ENCODE results near the gene USP6NL.

The USP6NL gene

DNA sequence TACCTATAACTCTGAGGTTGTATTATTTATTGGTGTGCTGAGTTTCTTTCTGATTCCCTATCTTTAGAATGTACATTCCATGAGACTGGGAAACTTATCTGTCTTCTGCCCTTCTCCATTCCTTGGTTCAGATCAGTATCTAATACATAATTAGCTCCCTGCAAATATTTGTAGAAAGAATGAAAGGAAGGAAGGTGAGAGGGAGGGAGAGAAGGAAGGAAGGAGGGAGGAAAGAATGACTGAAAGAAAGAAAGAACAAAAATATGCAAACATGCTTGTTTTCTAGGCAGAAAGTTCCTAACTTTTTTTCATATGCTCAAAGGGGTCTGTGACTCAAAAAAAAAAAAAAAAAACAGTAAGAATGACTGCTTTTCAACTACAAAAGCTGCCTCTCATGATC, 3.9 kb upstream of the USP6NL start:
- DNase-seq = no peak

DNA sequence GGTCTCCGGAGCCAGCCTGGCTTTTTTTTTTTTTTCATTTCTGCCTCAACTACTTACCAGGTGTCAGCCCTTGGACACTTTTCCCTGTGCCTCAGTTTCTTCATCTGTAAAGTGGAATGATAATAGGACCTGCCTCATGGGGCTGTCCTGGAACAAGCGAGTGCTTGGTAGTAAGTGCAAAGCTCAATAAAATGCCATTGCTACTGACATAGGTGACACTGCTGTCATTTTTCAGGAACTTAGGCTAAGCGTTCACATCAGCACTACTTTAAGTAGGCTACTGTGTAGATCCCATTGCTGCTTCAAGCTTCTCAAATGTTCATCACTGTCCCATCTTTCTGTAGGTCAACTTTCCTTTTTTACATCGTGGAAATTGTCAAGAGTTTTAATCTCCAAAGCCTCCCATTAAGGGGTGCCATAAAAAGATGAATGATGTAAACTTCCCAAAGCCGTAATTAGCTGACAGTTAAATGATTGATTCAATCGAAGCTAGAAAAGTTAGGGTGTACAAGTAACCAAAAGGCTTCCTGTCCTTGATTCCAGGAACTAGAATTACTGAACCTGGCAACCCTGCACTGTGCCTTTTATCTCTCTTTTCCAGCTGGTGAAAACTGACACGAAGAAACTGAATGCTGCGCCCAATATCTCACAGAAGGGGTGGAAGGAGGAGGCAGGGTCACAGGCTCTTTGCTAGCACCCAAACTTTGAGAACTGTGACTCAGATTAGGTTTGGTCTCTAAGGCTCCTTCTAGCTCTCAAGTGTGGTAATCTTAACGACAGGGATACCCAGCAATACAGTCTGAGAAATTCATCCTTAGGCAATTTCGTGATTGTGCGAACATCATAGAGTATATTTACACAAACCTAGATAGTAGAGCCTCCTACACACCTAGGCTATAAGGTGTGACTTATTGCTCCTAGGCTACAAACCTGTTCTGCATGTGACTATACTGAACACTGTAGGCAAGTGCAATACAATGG, 861 bp upstream of the USP6NL start:
- peak; percentile 18 for DNase-seq

DNA sequence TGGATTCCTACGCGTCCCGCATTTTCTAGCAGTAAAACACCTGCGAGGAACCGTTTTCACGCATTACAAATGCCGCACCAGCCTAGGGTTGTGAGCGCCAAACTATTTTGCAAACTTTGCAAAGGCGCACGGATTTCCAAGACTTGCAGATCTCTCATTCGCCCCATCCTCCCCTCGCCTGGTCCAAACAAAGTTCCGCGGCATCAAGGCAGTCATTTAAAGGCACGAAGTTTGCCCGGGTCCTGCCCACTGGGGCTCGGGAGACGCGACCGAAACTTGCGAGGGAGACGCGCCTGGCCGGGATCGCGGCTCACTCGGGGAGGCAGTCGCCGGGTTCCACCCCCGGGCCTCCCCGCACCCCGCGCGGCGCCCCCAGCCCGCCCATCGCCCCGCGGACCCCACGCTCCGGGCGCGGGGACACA, 613 bp downstream of the USP6NL start:
- peak; percentile 59 for DNase-seq

DNA sequence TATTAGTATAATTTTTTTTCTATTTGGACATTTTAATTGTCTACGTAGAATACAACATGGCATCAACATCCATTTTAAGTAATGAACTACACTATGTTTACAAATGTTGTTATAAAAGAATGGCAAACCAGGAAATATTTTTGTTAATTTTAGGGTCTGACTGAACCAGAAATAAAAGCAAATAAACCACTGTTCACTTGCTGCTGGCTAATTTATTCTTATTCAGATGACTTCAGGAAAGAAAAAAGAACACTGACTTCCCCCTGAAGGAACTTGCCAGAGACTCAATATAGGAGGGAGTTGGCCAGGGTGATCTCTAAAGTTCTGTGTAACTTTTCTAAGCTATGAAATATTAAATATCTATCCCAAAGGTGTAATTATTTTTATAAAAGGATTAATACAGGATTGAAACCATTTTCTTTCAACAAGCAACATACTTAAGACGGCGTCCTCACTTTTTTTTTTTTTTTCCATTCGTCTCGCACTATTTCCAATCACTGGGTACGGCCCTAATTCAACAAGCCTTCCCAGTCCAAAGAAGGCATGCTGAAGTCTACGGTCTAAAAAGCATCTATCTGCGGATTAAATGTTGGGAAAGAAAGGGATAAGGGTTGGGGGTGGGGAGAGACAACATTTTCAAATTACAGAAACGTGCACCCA, 1.2 kb downstream of the USP6NL start:
- no peak for DNase-seq

DNA sequence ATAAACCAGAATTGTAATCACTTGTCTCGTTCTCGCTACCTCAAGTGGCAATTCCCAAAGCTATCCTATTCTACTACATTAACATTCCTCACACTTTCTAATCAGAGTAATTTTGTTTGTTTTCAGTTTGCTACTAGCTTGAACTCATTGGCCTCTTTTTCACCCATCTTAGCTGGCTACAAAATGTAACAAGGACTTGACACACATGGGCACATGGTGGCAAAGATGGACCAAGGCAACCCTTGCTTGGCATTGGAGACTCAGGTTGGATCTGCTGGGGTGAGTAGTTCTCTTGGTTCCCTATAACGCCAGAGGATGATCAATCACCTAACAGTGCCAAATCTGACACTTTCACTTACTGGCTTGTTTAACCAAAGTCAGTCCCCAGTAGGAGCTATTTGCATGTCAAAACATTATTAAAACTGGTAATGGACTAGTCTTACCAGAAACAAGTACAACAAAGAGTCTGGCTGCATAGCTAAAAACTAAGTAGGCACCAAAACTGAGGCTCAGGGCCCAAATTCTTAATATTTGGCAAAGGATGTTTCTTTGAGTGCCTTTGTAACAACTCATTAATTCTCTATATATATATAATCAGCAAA, 1.9 kb downstream of the USP6NL start:
- no peak for DNase-seq

DNA sequence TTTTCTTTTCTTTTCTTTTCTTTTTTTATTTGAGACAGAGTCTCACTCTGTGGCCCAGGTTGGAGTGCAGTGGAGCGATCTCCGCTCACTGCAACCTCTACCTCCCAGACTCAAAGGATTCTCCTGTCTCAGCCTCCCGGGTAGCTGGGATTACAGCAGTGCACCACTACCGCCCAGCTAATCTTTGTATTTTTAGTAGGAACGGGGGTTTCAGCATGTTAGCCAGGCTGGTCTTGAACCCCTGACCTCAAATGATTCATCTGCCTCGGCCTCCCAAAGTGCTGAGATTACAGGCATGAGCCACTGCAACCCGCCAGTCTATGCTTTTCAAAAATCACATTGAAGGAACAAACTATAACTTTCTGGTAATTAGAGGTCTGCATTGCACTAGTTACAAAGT, 2.4 kb downstream of the USP6NL start:
- DNase-seq = no peak

DNA sequence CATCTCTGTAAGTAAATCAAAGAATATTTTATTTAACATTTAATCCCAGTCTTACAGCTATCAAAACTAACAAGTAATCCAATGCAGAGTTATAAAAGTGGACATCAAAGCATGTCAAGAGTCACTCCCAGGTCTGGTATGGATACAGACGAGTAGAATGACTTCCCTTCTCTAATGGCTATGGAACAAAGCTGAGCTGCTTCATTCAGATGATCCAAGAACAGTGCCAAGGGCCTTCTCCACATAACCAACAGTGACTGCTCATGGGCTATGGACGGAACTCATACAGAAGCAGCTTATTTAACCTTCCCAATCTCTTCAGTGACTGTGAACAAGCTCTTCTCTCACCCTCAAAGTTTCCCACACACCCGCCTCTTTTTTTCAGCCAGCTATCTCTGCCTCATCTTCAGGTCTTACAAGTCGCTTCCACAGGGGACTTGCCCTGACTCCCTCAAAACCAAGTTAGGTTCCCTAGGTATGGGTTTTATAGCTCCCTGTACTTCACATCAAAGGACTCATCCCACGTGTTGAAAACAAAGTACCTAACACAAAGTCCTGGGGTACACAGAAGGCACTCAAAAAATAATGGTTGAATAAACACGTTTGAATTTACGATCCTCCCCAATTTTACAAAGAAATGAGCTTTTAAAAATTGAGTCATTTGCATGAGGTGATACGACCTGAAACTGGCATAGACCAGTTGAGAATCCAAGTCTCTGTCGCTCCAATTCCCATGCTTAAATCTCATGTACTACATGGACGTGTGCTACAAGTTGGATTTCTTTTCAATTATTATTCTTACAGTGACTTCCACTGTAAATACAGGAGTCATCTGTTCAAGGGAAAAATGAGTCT, 3.1 kb downstream of the USP6NL start:
- DNase-seq = no peak

DNA sequence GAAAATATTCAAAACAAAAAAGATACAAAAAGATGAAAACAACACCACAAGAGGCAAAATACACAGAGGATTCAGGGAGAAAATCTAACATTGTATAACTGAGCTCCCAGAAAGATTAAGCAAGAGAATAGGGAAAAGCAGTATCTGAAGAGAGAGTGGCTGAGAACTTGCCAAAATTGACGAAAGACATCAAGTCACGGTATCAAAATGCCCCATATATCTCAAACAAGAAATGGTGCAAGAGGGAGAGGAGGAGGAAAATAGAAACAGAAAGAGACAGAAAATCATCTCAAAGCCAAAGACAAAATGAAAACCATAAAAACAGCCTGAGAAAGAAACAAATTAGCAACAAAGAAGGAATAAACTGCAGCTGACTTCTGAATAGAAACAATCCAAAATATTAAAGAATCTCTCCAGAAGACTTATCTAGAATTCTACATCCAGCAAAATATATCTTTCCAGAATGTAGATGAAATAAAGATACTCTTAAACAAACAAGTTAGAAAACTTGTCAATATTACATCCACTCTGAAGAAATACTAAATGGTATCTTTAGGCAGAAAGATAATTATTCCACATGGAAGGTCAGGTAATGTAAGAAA, 5.5 kb downstream of the USP6NL start:
- DNase-seq = no peak

DNA sequence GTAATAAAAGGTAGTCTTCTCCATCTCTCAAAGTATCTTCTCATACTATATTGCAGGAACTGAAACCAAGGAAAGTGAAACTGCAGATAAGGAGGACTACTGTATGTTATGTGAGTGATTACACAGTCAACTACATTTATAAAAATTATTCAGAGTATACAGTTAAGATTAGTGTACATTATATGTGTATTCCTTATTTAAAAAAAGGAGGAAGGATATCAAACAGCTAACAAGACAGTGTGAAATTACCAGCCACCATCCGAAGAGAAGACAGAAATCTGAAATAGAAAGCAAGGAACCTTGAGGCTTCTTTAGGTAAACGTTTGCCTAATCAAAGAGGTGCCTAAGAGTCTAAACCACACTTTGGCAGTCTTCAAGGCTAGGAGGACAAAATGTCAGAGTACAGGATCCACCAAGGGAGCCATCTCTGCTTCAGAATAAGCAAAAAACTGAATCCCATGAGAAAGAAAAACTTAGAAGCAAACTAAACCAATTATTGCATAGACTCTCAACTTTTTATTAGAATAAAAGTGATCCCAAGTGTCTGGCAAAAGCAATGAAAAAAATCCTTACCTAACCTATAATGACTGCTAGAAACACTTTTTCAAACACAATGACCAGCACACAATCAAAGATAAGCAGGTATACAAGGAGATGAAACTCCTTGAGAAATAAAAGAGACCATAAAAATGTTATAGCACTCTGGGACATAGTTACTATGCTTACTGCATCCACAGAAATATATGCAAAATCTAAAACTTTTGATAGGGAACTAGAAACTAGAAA, 6.4 kb downstream of the USP6NL start:
- peak; percentile 22 for DNase-seq

DNA sequence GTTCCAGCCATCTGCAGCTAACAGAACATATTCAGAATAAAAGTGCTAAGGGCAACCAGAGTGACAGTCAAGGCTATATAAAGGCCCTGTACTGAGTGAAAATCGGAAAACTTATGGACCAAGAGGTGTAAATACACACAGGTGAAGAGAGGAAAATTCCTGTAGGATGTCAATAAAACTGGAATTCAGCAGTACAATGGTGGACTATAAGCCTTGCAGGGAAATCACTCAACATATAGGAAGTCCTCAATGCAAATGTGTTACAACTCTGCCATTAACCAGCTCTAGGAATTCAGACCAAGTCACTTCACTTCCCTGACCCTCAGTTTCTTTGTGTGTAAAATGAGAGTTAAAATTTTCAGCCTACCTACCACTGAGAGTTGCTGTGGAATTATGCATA, 7.7 kb downstream of the USP6NL start:
- DNase-seq = no peak

DNA sequence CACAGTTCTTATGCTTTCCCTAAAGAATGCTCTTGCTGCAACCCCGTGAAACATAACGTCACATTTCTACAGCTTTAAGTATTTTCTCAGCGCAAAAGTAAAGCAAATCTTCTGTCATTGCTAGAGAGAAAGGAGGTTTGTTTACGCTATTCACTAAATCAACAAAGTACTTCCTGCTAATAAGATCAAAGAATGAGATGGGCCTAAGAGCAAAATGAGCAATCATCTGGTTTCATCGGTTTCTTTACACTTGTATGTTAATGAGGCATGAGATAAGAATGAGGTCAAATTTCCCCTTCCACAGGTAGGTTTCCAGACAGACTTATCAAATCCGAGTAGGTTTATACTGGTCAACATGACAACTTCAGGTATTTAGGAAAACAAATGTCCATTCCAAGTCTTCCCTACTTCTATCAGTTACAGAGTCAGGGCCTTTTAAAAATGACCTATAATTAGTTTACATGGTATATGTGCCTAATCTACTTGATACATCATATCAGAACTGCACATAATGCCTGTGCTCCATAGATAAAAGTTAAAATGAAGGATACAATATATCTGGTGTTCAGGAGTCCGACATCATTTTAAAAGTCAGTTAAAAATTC, 8.4 kb downstream of the USP6NL start:
- DNase-seq = no peak

DNA sequence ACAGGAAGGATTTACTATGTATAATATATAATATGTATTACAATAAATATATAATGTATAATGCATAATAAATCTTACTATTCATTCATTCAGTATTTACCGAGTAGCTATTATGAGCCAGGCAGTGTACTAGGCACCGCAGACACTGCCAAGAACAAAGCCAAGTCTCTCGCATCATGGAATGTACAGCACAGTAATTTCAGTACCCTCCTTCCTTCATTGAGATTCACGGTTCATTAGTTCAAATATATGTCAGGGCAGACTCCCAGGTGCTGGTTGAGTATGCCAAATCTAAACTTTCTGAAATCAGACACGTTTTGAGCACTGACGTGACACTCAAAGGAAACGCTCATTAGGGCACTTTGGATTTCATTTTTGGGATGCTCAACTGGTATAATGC, 9.1 kb downstream of the USP6NL start:
- no peak for DNase-seq

DNA sequence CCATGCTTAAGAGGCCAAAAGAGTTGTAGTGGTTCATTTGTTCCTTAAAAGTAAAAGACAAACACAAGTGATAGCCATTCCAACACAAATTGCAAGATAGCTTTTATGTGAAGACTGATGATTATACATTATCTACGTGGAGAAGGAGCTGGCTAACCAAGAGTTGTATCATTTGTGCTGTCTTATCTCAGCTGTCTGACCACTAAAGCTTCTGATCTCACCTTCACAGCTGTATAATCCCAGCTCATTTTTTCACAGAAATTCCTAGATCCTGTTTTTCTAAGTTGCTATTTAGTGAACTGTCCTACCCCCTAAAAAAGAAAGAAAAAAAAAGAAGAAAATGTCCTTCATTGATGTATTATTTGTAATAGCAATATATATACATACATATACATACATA, 9.8 kb downstream of the USP6NL start:
- DNase-seq = no peak

DNA sequence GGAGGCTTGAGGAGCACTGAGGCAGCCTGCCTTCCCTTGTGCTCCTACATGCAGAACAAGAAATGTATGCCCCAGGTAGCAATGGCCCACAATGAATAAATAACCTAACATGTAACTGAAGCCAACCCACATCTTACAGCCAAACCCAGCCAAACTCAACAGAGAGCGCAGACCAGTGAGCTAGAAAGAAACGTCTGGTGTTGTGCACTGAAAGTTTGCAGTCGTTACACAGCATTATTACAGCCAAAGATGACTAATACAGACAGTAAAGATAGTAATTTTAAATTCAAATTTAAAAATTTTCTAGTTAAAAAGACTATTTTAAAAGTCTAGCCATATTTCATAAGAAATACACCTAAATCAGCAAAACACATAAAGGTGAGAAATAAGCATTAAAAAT, 11.2 kb downstream of the USP6NL start:
- no peak for DNase-seq

DNA sequence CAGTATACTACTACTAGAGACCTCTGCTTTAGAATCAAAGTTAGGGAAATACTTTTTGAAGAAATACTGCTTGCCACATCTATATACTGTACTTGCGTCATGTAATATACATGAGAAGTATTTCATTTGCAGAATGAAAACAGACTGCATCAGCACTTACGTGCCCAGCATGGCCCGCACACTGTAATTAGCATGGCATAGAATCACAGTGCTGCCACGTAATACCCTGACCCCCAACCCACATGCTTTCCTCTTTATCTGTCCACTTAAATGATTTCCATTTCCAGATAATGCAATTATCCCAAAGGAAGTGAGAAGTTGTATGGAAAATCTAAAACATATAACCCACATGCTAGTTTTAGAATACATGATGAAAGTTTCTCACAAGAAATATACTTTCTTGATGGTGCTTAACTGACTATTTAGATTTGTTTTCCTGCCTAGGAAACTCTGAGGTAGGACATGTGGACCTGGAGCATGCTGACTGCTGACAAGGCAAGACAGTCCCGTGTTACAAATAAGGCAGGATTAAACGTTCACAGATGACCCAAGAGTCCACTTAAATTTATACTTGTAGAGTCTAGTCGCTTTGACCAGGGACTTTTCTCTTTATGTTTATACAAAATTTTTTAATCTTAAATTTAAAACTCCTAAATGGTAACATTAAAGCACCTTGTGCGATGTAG, 12.6 kb downstream of the USP6NL start:
- DNase-seq = no peak

DNA sequence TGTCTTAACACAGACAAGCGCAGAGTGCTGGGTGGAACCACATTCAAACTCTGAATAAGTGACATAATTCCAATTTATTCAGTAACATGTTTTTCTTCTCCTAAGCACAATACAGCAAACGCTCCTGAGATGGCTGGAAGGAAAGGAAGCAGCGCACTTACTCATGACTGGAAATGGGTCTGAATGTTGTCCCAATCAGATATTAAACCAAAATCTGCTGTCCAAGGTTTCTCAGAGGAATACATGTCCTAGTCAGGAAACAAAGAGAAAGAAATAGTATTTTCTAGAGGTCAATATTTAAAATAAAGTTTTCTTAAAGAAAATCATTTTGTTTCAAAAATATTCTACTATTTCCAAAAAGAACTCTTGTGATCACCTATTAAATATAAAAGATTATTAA, 14.0 kb downstream of the USP6NL start:
- no peak for DNase-seq

DNA sequence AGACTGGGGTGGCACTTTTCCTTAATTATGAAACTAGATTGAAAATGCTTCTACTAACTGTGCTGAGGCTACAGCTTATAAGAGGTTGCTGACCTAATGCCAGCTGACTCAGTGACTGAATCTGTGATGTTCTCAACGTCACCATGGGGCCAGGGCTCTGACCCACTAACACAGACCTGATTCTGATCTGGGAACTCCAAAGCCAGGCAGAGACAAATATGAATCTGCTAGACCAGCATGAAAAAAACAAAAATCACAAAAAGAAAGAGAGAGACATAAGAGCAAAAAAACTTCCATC, 16.1 kb downstream of the USP6NL start:
- DNase-seq = no peak

DNA sequence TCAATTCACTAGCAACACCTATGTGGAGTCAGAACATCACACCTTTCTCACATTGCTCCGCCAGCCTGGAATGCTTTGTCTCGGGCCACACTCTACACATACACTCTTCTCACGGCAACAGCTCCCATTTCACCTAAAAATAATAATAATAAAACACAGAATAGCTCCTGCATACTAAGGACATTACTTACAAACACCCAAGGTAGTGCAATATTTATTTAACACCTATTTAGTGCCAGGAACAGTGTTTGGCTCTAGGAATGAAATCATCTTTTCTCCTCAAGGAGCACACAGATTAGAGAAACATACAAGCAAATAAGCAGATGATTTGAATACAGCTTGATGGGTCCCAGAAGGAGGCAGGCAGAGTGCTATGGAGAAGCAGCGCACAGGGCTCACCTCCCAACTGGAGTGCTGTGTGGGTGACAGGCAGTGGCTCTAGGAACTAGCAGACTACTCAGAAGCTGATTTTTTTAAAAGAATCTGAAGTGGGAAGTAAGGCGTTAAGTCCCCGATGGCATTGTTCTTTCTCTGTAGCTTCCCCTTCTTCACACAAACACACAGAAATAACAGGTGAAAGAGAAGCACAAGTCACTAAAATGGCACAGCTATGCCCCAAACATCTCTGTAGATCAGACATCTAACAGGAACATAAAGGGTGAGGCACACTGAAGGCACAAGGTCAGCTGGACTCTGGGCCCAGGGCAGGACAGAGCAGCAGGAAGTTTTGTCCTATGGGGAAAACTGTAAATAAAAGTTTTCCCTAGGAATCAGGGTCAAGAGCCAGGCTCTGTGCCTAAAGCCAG, 16.7 kb downstream of the USP6NL start:
- DNase-seq = no peak

DNA sequence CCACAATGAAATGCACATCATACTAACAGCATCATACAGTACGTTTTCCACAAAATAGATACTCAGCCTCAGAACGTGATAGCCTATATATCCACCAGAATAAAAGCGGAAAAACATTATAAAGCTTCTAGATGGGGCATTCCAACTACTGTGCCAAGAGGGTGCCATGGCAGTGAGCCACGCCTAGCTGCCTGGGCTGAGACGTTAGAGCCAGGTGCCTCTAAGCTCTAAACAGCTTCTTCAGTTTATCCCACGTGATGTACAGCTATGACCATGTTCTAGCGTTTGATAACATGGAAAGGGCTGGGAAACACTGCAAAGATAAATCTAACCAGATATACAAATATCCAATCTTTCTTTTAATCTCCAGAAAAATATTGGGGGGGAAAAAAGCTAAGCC, 17.8 kb downstream of the USP6NL start:
- DNase-seq = no peak

DNA sequence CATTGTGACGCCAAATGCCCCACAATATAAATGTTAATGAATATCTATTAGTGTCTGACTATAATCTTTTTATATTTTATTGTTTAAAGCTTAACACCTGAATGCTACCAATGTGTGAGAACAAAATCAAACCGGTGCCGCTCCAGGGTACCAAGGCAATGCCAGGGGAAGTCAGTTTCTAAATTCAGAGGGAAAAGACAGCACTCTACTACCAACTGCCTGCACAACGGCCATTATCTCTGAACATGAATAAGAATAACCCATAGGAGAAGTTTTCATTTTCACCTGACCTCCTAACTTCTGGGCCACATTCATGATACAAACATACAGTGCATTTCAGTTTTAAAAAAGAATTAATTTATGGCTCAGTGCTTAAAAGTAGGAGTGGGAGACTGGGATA, 21.7 kb downstream of the USP6NL start:
- DNase-seq = no peak

Data from RPMI8226 (cell line).